ENCODE results near the gene ITFG2.

The ITFG2 gene

GRCh38 chr12:2832550-2833127, 20.2 kb downstream of the ITFG2 start:
- no peak for DNase-seq (ENCODE audit: low spot score)

GRCh38 chr12:2833327-2833726, 20.9 kb downstream of the ITFG2 start:
- DNase-seq (ENCODE audit: low spot score), result no peak

DNA sequence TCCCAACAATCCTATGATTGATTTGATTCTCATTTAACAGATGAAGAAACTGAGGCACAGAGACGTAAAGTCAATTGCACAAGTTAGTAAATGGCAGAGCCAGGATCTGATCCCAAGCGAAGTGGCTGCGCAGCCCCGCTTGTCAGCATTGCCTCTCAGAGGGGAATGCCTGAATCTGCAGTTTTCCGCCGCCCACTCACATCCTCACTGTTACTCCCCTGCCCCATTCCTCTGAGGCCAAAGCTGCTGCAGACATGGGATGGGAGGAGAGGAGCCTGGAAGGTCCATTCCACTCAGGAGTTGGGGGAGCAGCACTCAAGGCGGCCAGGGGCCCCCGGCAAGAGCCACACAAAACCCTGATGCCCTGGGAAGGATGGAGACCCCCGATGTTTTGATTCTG, 21.3 kb downstream of the ITFG2 start:
- no peak for DNase-seq (ENCODE audit: low spot score)

- DNase-seq (ENCODE audit: low spot score), result no peak
Measured at GRCh38 chr12:2834581-2835491, 22.4 kb downstream of the ITFG2 start, which contains the start of gene NRIP2. Gene NRIP2, minus strand, starts transcription at chr12:2835035. Its CDS starts 52 bp downstream, at chr12:2834983.

DNA sequence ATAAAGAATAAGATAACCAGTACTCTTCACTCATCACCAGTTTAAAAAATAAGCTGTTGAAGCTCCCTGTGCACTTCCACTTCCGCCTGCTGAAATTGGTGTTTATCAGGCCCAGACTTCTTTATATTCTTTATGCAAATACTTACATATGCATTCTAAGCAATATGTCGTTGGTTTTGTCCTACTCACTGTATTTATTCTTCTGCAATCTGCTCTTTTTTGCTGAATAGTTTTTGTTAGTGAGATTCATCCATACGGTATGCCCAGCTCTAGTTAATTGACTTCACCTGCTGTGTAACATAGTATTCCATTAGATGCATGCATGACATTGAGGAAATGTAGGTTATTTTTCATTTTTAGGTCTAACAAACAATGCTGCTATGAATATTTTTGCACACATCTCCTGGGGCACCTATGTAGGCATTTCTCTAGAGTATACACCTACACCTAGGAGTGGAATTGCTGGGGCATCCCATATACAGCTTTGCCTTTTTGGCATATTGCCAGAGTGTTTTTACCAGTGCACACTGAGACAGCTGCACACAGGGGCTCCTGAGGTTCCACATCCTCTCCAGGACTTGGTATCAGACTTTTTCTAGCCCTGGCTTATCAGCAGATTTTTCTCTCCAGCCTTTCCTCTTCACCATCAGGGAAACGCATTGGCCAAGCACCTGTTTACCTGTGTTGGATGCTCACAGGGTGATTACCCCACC, 23.4 kb downstream of the ITFG2 start:
- no peak for DNase-seq (ENCODE audit: low spot score)

DNA sequence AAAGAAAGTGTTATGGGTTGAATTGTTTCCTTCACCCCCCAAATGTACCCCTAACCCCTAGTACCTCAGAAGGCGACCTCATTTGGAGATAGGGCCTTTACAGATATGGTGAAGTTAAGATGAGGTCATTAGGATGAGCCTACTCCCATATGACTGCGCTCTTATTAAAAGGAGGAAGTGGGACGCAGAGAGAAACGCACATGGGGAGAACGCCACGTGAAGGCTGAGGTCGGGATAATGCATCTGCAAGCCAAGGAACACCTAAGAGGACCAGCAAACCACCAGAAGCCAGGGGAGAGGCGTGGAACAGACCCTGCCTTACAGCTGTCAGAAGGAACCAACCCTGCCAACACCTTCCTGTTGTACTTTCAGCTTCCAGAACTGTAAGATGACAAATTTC, 24.1 kb downstream of the ITFG2 start:
- DNase-seq (ENCODE audit: low spot score), result no peak

DNA sequence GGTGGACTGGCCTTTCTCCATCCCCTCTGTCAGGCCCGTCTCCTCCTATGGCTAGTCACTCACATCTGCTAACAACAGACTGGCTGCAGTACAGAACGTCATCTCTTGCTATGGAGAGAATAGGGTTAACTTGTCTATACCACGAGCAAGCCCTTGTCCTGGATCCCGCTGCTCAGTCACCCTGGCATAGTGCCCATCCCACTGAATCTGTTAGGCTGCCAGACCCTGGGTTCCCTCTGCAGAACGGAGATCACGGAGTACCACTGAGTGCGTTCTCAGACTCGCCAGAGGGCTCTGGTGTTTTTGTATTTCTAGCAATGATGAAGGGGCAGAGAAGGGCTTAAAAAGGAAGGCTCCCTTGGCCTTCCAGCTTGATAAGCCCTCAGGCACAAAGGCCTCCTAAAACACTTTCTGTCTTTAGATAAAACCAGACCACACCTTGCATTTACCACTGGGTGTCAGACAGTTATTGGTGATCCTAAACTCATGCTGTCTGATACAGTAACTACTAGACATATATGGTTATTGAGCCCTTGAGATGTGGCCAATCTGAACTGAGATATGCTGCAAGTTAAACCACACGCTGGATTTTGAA, 28.7 kb downstream of the ITFG2 start:
- no peak for DNase-seq (ENCODE audit: low spot score)

DNA sequence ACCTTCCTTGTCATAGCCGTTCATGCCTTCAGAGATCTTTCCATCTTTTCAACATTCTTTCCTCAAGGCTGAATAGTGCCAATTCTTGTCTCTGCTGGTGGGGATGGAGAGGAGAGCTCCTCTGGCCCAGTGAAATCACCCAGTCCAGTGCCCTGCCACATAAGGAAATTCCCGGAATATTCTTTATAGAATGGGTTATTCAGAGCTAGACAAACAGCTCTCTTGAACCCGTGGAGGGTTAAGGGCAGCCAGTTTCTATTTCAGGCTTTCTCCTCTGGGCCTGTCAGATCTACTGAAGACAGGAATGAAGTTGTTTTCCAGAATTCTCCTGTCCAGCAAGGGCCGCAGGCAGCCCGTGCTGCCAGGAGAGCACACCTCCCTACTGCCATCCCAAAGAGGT, 30.5 kb downstream of the ITFG2 start:
- no peak for DNase-seq (ENCODE audit: low spot score)

DNA sequence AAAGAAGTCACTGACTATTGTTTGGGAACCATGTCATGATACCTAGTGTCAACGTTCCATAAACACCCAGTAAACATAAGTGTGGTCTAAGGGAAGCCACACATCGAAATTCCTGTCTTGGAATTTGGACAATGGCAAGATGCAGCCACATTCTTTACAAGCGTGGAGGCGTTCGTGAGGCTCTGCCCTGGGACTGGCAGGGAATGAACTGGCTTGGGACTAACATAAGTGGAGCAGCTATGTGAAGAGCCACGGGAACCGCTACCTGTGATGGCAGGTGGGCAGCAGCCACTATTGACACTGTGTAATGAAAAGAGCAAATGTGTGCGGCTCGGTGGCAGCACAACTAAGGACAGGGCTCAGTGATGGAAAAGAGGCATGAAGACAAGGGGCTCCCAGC, 32.3 kb downstream of the ITFG2 start:
- DNase-seq (ENCODE audit: low spot score), result no peak

DNA sequence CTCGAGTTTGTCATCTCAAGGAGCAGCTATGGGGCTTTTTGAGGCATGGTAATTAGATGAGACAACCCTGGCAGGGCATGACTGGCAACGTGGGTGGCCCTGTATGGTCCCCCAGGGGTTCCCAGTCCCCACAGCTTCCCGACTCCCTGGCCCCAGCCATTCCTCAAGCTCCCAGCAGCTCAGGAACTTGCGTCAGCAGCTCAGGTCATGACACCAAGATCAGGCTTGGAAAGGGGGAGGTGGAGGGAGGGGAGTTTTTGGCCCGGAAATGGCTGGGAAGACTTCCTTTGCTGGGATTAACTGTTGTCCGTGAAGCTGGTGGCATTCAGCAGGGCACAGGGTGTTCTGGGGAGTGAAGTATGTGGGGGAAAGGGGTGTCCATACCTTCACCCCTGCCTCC, 32.8 kb downstream of the ITFG2 start:
- no peak for DNase-seq (ENCODE audit: low spot score)

GRCh38 chr12:2851931-2852330, 39.5 kb downstream of the ITFG2 start:
- DNase-seq (ENCODE audit: low spot score), result no peak

DNA sequence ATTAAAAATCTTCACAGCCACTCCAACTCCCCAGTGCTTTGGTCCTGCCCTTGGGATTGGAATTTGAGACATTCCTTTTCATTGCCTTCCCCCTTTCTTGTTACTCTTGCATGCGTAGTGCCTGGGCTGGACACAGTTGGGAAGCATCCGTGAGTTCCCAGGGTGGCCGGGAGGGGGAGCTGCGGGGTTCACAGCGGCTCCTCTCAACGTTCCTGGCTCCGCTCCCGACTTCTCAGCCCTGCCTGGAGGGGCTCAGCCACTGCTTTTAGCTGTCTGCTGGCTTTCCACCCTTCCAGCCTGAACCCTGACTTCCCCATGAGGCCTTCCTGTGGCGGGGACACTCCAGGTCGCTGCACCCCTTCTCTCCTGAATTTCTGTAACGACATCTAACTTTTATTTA, 41.2 kb downstream of the ITFG2 start:
- peak; percentile 69 for DNase-seq (ENCODE audit: low spot score)

- DNase-seq (ENCODE audit: low spot score), result no peak
Measured at GRCh38 chr12:2854669-2855453, 42.4 kb downstream of the ITFG2 start.

DNA sequence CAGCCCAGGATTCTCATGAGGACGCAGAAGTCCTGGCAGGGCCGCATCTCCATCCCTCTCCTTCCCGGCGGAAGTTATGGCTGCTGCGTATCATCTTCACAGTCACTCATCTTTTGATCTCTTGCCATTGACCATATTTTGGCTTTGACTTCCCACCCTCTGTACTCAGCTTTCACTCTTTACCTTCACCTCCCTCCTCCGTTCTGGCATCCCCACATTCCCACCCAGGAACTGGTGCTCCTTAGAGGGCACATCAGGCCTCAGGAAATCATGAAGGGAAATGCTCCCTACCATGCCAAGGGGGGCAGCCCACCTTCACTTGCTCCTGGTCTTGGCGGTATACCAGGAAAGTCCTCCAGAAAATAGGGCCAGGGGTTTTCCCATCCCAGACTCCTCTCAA, 43.1 kb downstream of the ITFG2 start:
- DNase-seq (ENCODE audit: low spot score), result no peak

DNA sequence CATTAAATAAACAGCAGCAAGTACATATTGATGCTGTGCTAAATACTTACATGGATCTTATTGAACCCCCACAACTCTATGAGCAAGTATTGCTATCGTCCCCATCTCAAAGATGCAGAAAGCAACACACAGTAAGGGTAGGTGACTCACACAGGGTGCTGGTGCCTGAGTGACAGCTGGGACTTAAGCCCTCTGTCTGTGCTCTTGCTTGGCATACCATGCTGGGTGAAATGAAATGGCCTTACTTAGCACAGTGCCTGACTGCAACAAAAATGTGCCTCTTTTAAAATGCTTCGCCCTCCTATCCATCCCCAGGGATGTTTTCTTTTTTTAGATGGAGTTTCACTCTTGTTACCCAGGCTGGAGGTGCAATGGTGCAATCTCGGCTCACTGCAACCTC, 43.6 kb downstream of the ITFG2 start:
- DNase-seq (ENCODE audit: low spot score), result no peak

- no peak for DNase-seq (ENCODE audit: low spot score)
Measured at GRCh38 chr12:2857021-2857431, 44.6 kb downstream of the ITFG2 start, which contains the start of gene TEX52. Gene TEX52, minus strand, starts transcription at chr12:2857039. Its CDS starts 13 bp downstream, at chr12:2857026.

- DNase-seq (ENCODE audit: low spot score), result no peak
Measured at GRCh38 chr12:2857576-2857975, 45.1 kb downstream of the ITFG2 start.

DNA sequence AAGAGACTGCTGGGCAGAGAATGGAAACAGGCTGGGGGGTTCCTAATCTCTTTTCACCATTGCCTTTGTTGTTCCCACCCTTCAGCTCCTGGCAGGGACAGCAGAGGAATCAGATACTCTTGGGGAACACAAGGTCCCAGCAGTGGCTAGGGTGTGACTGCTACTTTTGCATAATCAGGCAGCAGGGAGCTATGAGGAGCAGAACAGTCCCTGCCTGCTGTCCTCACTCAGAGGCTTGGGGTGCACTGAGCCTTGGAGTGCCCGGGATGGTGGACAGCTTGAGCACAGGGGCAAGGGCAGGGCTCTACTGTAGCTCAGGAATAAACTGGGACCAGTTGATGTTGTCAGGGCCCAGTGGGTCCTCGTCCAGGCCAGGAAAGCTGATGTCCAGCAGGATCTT, 45.9 kb downstream of the ITFG2 start:
- no peak for DNase-seq (ENCODE audit: low spot score)

GRCh38 chr12:2858944-2859421, 46.5 kb downstream of the ITFG2 start:
- DNase-seq (ENCODE audit: low spot score), result no peak

DNA sequence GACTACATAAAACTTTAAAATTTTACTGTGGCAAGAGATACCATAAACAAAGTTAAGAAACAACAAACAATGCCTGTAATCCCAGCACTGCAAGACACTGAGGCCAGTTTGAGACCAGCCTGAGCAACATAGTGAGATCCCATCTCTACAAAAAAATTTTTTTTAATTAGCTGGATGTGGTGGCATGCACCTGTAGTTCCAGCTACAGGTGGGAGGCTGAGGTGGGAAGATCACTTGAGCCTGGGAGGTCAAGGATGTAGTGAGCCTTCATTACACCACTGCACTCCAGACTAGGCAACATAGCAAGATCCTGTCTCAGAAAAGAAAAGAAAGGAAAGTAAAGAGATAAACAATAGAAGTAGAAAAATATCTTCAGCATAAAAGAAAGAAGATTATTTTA, 47.7 kb downstream of the ITFG2 start:
- DNase-seq (ENCODE audit: low spot score), result no peak

GRCh38 chr12:2862876-2863275, 50.4 kb downstream of the ITFG2 start:
- no peak for DNase-seq (ENCODE audit: low spot score)

Measured in germinal center (tissue), 1 donor.